H1 (cell line): ENCODE measurements around the gene ZBTB18.

Experiments
- CBX5 ChIP-seq: fragments of 300-800, 300-1000 bp; sonication (generic); IDR thresholded peaks from 2 replicates; pipeline ENCODE4 v1.7.1; 2016; ENCODE audit warnings: antibody characterized with exemption, low read length, low read depth
- CBX8 ChIP-seq: fragments of 300-800, 300-1000 bp; sonication (generic); IDR thresholded peaks from 2 replicates; pipeline ENCODE4 v1.7.1; 2016; ENCODE audit warnings: low read depth, low read length, borderline replicate concordance
- EP300 ChIP-seq, 2 experiments: IDR thresholded peaks; 1 replicate in 1 of 2; 2 replicates in 1 of 2; pipeline ENCODE4 v1.6.1; 2011 to 2012; ENCODE audit warnings: low read depth in 2 of 2, low read length in 2 of 2, mild to moderate bottlenecking in 2 of 2, borderline replicate concordance in 1 of 2, inconsistent platforms in 1 of 2, moderate library complexity in 1 of 2
- POLR2A ChIP-seq, 2 experiments: IDR thresholded peaks; 1 replicate in 1 of 2; 2 replicates in 1 of 2; pipeline ENCODE4 v1.6.1; 2011; ENCODE audit warnings: low read depth in 2 of 2, low read length in 2 of 2, mild to moderate bottlenecking in 2 of 2; ENCODE audit errors: control extremely low read depth in 1 of 2
- POLR2AphosphoS5 ChIP-seq: IDR thresholded peaks from 2 replicates; pipeline ENCODE4 v1.6.1; 2011; ENCODE audit warnings: low read depth, low read length
- RNF2 ChIP-seq: fragments of 200-900, 300-1000 bp; sonication (generic); IDR thresholded peaks from 2 replicates; pipeline ENCODE4 v1.7.1; 2016; ENCODE audit warnings: borderline replicate concordance, low read depth, mild to moderate bottlenecking, antibody characterized with exemption, low read length; ENCODE audit not compliant: poor library complexity, severe bottlenecking; ENCODE audit errors: missing control alignments
- SRF ChIP-seq: IDR thresholded peaks from 2 replicates; pipeline ENCODE4 v1.6.1; 2011; ENCODE audit warnings: mild to moderate bottlenecking, low read depth, low read length, moderate library complexity
- TBP ChIP-seq: IDR thresholded peaks from 2 replicates; pipeline ENCODE4 v1.6.1; 2011; ENCODE audit warnings: low read depth, low read length, improper control_type of control experiment
- USF2 ChIP-seq: IDR thresholded peaks from 2 replicates; pipeline ENCODE4 v1.6.1; 2011; ENCODE audit warnings: low read length, improper control_type of control experiment
- YY1 ChIP-seq: IDR thresholded peaks from 2 replicates; pipeline ENCODE4 v1.6.1; 2011; ENCODE audit warnings: low read depth, mild to moderate bottlenecking, low read length
- ZNF274 ChIP-seq: IDR thresholded peaks from 2 replicates; pipeline ENCODE4 v1.7.0; 2012; ENCODE audit warnings: low read length, borderline replicate concordance; ENCODE audit errors: extremely low read depth
- TF ChIP-seq, protein P1 (sequence below), 3 experiments: IDR thresholded peaks; 1 replicate in 2 of 3; 2 replicates in 1 of 3; pipeline versions ENCODE4 v1.5.1 to v1.6.1; 2011; ENCODE audit warnings: low read length in 3 of 3, mild to moderate bottlenecking in 3 of 3, inconsistent platforms in 2 of 3, low read depth in 1 of 3, moderate library complexity in 1 of 3; ENCODE audit not compliant: insufficient read depth in 1 of 3; ENCODE audit errors: control extremely low read depth in 1 of 3
- TF ChIP-seq, protein P2 (sequence below): IDR thresholded peaks from 2 replicates; pipeline ENCODE4 v1.6.1; 2012; ENCODE audit warnings: inconsistent platforms

DNA sequence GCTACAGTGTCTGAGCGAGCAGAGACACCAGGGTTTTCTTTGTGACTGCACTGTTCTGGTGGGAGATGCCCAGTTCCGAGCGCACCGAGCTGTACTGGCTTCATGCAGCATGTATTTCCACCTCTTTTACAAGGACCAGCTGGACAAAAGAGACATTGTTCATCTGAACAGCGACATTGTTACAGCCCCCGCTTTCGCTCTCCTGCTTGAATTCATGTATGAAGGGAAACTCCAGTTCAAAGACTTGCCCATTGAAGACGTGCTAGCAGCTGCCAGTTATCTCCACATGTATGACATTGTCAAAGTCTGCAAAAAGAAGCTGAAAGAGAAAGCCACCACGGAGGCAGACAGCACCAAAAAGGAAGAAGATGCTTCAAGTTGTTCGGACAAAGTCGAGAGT is 2.7 kb downstream of the ZBTB18 start:
- TF ChIP-seq POLR2AphosphoS5 (no peak), CBX8 (no peak), CBX5 (no peak), SRF (no peak), POLR2A (IDR thresholded peaks at IDR 0.05; ENCODE audit: control extremely low read depth in 1 of 2, low read depth in 2 of 2, low read length in 2 of 2) (no peak), RNF2 (no peak), YY1 (no peak), EP300 (IDR thresholded peaks at IDR 0.05; ENCODE audit: borderline replicate concordance in 1 of 2, low read depth in 2 of 2, low read length in 2 of 2) (no peak), USF2 (no peak), TBP (no peak), ZNF274 (no peak)
- TF ChIP-seq, protein P1, sequence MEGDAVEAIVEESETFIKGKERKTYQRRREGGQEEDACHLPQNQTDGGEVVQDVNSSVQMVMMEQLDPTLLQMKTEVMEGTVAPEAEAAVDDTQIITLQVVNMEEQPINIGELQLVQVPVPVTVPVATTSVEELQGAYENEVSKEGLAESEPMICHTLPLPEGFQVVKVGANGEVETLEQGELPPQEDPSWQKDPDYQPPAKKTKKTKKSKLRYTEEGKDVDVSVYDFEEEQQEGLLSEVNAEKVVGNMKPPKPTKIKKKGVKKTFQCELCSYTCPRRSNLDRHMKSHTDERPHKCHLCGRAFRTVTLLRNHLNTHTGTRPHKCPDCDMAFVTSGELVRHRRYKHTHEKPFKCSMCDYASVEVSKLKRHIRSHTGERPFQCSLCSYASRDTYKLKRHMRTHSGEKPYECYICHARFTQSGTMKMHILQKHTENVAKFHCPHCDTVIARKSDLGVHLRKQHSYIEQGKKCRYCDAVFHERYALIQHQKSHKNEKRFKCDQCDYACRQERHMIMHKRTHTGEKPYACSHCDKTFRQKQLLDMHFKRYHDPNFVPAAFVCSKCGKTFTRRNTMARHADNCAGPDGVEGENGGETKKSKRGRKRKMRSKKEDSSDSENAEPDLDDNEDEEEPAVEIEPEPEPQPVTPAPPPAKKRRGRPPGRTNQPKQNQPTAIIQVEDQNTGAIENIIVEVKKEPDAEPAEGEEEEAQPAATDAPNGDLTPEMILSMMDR (IDR thresholded peaks at IDR 0.05; ENCODE audit: control extremely low read depth in 1 of 3, insufficient read depth in 1 of 3, low read depth in 1 of 3, low read length in 3 of 3), result no peak
- TF ChIP-seq, protein P2, sequence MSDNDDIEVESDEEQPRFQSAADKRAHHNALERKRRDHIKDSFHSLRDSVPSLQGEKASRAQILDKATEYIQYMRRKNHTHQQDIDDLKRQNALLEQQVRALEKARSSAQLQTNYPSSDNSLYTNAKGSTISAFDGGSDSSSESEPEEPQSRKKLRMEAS, result no peak
